Kidney epithelial cell (primary cell): Measurements from ENCODE around the gene LRCH1. TPM values are rescaled to one million over a fixed set of nuclear protein-coding genes. Genes with fewer than 3 reads are reported as not detected.

Experiments
- DNase-seq: peaks from one replicate; pipeline ENCODE4 v3.0.0-alpha.2; 2010; ENCODE audit warnings: low read depth
- H3K27me3 ChIP-seq: 2 replicates; pipeline ENCODE4 v1.6.0; 2011; ENCODE audit warnings: low read length; ENCODE audit not compliant: control insufficient read depth, insufficient read depth
- H3K36me3 ChIP-seq: 2 replicates; pipeline ENCODE4 v1.5.1; 2011; ENCODE audit warnings: low read length; ENCODE audit not compliant: control insufficient read depth, insufficient read depth
- H3K4me3 ChIP-seq: 2 replicates; pipeline ENCODE4 v1.5.1; 2011; ENCODE audit warnings: low read depth, mild to moderate bottlenecking, control low read depth, low read length
- total RNA-seq: library from RNA; depleted of rRNA; stranded (reverse); fragments of >200 nt; gene quantifications from 2 replicates; pipeline ENCODE4 v1.2.3, GENCODE V29; 2015
- TF ChIP-seq, protein P1 (sequence below): IDR thresholded peaks from 2 replicates; pipeline ENCODE4 v1.5.1; 2011; ENCODE audit warnings: mild to moderate bottlenecking, moderate library complexity, low read length, control low read depth, inconsistent platforms; ENCODE audit not compliant: insufficient read depth, poor library complexity, severe bottlenecking

Gene LRCH1
- total RNA-seq, 1 donor from 2014 or later, result 14.0 TPM

DNA sequence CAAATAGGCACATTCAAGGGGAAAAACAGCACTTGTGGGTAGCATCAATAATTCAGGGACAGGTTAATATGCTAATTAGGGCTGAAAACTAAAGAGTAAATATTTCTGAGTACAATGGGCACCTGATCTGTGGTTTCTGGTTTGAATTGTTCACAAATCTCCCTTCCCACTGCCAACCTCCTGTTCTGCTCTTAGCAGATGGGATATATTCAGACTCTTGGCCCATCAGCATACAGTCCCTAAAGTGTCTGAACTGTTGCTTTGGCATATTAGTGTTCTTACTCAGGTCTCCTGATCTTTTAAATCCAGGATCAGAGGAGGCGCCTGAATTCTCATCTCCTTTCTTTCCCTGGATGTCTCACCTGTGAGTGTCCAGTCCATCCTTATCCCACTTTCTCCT, 8.2 kb upstream of the LRCH1 start:
- TF ChIP-seq, protein P1, sequence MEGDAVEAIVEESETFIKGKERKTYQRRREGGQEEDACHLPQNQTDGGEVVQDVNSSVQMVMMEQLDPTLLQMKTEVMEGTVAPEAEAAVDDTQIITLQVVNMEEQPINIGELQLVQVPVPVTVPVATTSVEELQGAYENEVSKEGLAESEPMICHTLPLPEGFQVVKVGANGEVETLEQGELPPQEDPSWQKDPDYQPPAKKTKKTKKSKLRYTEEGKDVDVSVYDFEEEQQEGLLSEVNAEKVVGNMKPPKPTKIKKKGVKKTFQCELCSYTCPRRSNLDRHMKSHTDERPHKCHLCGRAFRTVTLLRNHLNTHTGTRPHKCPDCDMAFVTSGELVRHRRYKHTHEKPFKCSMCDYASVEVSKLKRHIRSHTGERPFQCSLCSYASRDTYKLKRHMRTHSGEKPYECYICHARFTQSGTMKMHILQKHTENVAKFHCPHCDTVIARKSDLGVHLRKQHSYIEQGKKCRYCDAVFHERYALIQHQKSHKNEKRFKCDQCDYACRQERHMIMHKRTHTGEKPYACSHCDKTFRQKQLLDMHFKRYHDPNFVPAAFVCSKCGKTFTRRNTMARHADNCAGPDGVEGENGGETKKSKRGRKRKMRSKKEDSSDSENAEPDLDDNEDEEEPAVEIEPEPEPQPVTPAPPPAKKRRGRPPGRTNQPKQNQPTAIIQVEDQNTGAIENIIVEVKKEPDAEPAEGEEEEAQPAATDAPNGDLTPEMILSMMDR, result no peak
- Histone ChIP-seq H3K36me3 (no peaks in the 10 kb centered on the region), H3K27me3 (no peaks in the 10 kb centered on the region), H3K4me3 (no peak overlapping the region)
- no peak for DNase-seq

DNA sequence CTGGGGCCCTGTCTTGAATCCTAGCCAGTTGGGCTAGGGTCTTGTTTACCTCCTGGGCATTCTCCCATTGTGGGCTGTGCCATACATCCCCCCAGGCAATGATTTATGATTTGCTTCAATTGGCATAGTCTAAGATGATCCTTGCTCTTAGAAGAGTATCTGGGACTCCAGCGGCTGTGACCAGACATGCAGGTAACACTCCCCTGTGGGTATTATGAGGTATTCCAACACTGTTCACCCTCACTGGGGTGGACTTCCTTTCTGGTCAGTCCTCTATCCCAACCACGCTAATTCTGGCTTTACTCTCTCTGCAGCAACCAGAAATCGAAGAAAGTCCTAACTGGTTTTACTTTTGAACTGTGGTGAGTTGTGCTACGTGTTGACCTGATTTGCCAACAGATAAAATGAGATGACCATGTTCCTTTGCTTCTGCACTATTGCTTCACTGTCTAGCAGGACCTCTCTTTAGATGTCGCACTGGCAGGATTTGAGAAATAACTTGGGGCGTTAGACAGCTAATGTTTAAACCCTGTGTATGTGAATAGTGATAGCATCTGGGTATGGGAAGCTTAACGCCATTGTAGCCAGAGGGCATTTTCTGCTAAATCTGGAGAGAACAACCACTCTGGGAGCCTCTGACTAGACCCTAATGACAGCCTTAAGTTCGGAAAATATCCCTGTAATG, 6.7 kb upstream of the LRCH1 start:
- no peak for DNase-seq
- Histone ChIP-seq H3K4me3 (no peak overlapping the region), H3K27me3 (no peaks in the 10 kb centered on the region), H3K36me3 (no peaks in the 10 kb centered on the region)
- TF ChIP-seq, protein P1, result no peak

DNA sequence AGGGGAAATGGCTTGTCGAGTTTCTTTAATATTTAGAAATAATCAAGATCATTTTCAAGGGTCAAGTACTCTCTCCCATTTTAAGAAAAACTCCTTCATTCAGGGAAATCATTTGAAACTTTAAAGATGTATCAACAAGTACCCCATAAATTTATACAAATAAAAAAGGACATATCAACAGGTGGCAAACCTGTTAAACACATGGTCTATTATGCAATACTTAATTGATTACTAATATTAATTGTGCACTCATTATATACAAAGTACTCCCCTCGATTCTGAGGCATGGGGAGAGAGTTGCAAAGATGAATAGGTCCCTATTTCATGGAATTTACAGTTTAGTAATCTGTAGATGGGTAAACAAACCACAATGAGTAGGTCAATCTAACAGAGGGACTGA, 2.1 kb upstream of the LRCH1 start:
- no peaks in the 10 kb centered on the region for H3K36me3 ChIP-seq
- no peak for DNase-seq
- no peaks in the 10 kb centered on the region for H3K27me3 ChIP-seq
- no peak overlapping the region for H3K4me3 ChIP-seq
- TF ChIP-seq, protein P1, result no peak

DNA sequence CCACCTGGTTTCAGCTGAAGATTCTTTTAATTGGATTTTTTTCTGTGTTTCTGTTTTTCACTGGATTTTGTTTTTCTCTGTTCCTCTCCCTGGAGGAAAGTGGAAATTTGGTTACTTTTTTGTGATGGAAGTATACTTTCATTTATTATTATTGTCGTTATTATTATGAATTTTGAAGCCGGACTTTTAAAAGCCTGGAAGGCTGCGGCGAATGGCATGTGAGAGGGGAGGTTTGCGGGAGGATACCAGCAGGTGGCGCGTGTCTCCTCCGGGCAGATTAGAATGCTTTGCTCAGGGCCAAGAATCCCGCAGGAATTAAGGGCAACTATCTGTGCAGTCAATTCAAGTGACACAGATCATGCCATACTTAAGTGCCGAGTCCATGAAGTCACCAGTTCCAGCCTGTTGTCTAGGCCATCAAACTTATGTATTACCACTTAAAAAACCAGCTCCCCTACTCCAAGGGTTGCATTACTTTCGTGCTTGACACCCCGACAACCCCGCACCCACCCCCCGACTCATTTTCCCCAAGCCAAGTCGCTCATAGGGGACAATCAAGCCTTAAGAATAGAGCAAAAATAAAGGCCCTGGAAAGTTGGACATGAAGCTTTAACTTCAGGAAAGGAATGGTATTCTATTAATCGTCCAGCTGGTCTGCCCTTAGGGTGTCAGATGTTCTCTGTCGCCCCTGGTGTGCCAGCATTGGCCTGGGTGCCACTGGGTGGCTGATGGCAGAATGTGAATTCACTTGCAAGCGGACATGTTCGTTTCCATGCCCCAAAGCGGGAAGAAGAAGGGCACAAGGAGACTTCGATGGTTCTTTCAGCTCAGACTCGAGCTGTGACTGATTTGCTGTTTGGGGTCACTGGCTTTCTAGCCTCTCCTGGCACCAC, 1.3 kb upstream of the LRCH1 start:
- H3K4me3 ChIP-seq, result peak overlapping the region; percentile 94
- TF ChIP-seq, protein P1, result peak; percentile 98
- no peaks in the 10 kb centered on the region for H3K36me3 ChIP-seq
- H3K27me3 ChIP-seq, result no peaks in the 10 kb centered on the region
- no peak for DNase-seq

GRCh38 chr13:46552303-46552682, 677 bp upstream of the LRCH1 start:
- Histone ChIP-seq H3K36me3 (no peaks in the 10 kb centered on the region), H3K4me3 (peak overlapping the region; percentile 94), H3K27me3 (no peaks in the 10 kb centered on the region)
- DNase-seq, result no peak
- TF ChIP-seq, protein P1, result no peak
